Measurements from ENCODE around the gene EVL. TPM values are rescaled to one million over a fixed set of nuclear protein-coding genes. Genes with fewer than 3 reads are reported as not detected.

EVL gene
- total and polyA plus RNA-seq, 10 of the 15 experiments (the other 5 are each of a cell fraction or from before 2014, with no cell fraction given), result 11.9 to 341 (median 89.8) TPM

DNA sequence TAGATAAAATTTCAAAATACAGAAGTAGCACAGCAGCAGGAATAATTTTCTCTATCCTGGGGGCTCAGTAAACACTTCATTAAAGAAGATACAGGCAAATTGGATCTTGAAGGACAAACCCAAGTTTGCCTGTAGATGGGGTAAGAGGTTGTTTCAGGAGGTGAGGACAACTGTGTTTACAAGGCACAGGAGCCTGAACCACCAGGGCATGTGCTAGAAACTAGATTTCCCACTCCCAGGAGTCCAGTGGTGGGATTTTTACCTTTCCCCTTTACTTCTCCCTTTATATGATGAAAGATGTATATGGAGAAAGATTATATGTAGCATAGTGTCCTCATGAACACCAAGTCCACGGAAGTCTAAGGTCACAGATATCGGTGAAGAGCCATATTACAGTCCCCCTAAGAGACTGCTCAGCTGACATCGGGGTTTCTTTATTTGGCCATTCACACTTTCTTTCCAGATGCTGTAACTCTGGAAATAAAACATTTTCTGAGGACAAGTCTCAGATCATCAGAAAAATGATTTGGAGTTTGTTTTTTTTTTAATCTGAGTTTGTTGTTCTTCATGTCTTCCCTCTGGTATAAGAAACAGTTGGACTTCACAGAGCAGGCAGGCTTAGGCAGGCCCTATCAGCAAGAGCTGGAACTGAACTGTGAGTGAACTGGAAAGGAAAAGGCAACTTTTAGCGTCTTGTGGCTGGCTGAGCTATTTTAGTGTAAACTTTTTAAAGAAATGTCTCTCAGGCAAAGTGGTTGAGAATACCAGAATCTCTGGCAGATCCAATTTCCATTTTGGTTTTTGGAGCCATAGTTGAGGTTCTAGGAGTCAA is 8.0 kb upstream of the EVL start (continued):
- TF ChIP-seq STAT1 (conservative IDR thresholded peaks at IDR 0.05) (no peak), PAX5 (IDR thresholded peaks at IDR 0.05; ENCODE audit: borderline replicate concordance, low read depth, low read length) (no peak), MEF2A (IDR thresholded peaks at IDR 0.05; ENCODE audit: insufficient read depth, low read depth, low read length) (0 out of 2 replicates have a peak, but pooled peaks have one; percentile 39), ZBTB4 (CRISPR knock-in tag; IDR thresholded peaks at IDR 0.05) (no peak), ELK1 (IDR thresholded peaks at IDR 0.05; ENCODE audit: low read depth, low read length) (no peak), ASH2L (IDR thresholded peaks at IDR 0.05; ENCODE audit: borderline replicate concordance, low read depth) (no peak), ZZZ3 (IDR thresholded peaks at IDR 0.05; ENCODE audit: control insufficient read depth, insufficient read length, low read depth) (no peak), POLR2AphosphoS5 (IDR thresholded peaks at IDR 0.05; ENCODE audit: low read length) (no peak), PAX8 (IDR thresholded peaks at IDR 0.05) (no peak), GATAD2B (conservative IDR thresholded peaks at IDR 0.05; ENCODE audit: low read depth) (no peak), RCOR1 (conservative IDR thresholded peaks at IDR 0.05; ENCODE audit: low read depth, low read length) (no peak), RAD21 (IDR thresholded peaks at IDR 0.05; ENCODE audit: insufficient read depth, low read depth, low read length) (peak; percentile 85), RAD51 (IDR thresholded peaks at IDR 0.05) (0 out of 2 replicates have a peak, but pooled peaks have one; percentile 8), IKZF2 (IDR thresholded peaks at IDR 0.05) (peak; percentile 45 to 61; a peak in 2 of 4 replicates), WRNIP1 (IDR thresholded peaks at IDR 0.05; ENCODE audit: borderline replicate concordance, low read depth, low read length) (no peak)
- TF ChIP-seq, protein P1, sequence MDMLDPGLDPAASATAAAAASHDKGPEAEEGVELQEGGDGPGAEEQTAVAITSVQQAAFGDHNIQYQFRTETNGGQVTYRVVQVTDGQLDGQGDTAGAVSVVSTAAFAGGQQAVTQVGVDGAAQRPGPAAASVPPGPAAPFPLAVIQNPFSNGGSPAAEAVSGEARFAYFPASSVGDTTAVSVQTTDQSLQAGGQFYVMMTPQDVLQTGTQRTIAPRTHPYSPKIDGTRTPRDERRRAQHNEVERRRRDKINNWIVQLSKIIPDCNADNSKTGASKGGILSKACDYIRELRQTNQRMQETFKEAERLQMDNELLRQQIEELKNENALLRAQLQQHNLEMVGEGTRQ (IDR thresholded peaks at IDR 0.05; ENCODE audit: borderline replicate concordance, low read depth, low read length), result no peak
- TF ChIP-seq, protein P2, sequence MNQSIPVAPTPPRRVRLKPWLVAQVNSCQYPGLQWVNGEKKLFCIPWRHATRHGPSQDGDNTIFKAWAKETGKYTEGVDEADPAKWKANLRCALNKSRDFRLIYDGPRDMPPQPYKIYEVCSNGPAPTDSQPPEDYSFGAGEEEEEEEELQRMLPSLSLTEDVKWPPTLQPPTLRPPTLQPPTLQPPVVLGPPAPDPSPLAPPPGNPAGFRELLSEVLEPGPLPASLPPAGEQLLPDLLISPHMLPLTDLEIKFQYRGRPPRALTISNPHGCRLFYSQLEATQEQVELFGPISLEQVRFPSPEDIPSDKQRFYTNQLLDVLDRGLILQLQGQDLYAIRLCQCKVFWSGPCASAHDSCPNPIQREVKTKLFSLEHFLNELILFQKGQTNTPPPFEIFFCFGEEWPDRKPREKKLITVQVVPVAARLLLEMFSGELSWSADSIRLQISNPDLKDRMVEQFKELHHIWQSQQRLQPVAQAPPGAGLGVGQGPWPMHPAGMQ (IDR thresholded peaks at IDR 0.05; ENCODE audit: borderline replicate concordance), result no peak

Measured in GM12878 (cell line).